ENCODE measurements around the gene CCDC28A.
A peak's percentile ranks its signal among the peaks of the same experiment; 100 is the strongest.

CCDC28A gene

DNA sequence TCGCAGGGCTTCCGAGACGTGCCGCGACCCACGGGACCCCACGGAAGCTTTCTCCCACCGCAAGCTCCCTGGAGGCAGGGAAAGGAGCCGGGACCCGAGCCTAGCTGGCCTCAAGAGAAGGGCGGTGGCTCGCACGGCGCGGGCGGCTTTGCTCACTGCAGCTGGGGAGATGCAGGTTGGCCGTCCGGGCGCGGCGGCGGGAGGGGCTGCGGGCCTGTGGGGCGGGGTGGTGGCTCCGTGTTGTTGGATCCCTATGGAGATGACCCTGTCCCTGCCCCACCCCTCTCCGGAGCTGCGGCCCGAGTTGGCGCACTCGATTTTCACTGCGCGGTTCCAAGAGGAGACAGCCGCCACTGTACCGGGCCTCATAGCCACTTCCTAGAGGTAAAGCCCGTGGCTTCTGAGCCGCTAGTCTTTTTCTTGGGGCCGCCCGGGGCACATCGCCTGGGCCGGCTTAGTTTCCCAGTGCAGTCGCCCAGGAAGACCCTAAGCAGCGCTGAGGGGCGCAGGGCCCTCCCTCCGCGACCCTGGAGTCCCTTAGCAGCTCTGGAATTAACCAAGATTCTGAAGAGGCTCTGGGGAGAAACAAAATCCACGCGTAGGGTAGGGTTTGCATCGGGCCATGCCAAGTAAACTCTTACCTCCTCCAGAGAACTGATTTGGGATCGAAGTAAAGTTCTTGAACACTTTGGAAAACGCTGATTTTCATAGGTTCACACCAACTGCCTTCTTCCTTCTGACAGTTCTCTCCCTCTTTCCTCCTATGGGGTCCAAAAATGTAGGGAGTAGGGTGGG is 22.4 kb downstream of the CCDC28A start, which contains the start of gene ECT2L:
Gene ECT2L, plus strand, starts transcription at position 279 of the 795 bp plus-strand sequence. CDS start 17,188 bp downstream, outside the sequence.
- no peak for DNase-seq (ENCODE audit: low read depth in 2 of 2)

GRCh38 chr6:138796771-138797170 is 23.2 kb downstream of the CCDC28A start:
- no peak for DNase-seq (ENCODE audit: low read depth in 2 of 2)

GRCh38 chr6:138797806-138798446 is 24.4 kb downstream of the CCDC28A start:
- DNase-seq (ENCODE audit: low read depth in 2 of 2) = no peak

GRCh38 chr6:138800377-138801150 is 27.0 kb downstream of the CCDC28A start:
- DNase-seq (ENCODE audit: low read depth in 2 of 2) = no peak

- DNase-seq (ENCODE audit: low read depth in 2 of 2) = no peak
Measured at GRCh38 chr6:138803331-138803730, 29.8 kb downstream of the CCDC28A start.

DNA sequence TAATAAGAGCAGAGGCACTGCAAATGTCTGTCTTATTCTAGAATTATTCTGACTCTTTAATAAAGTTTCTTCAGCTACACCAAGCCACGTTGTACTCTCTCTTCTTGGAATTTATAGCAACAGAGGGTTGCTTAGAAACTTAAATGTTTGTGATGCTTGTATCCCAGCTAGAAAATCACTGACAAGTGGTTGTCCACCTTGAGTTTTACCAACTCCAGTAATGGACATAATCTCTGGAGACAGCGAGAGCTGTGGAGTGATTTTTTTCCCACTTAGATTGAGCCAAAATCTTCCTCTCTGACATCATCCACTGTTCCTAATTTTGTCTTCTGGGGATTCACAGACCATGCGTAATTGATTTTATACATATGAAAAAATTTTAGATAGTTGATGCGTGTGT is 30.3 kb downstream of the CCDC28A start:
- peak in 1 of 2 experiments; percentile 27 for DNase-seq (ENCODE audit: low read depth in 2 of 2)

GRCh38 chr6:138805016-138805765 is 31.6 kb downstream of the CCDC28A start:
- DNase-seq (ENCODE audit: low read depth in 2 of 2) = peak; percentile 67

GRCh38 chr6:138806889-138807288 is 33.3 kb downstream of the CCDC28A start:
- DNase-seq (ENCODE audit: low read depth in 2 of 2) = no peak

GRCh38 chr6:138809677-138810076 is 36.1 kb downstream of the CCDC28A start:
- DNase-seq (ENCODE audit: low read depth in 2 of 2) = no peak

GRCh38 chr6:138811866-138812265 is 38.3 kb downstream of the CCDC28A start:
- no peak for DNase-seq (ENCODE audit: low read depth in 2 of 2)

GRCh38 chr6:138814179-138814834 is 40.7 kb downstream of the CCDC28A start:
- DNase-seq (ENCODE audit: low read depth in 2 of 2) = no peak

- no peak for DNase-seq (ENCODE audit: low read depth in 2 of 2)
Measured at GRCh38 chr6:138815221-138815620, 41.7 kb downstream of the CCDC28A start.

DNA sequence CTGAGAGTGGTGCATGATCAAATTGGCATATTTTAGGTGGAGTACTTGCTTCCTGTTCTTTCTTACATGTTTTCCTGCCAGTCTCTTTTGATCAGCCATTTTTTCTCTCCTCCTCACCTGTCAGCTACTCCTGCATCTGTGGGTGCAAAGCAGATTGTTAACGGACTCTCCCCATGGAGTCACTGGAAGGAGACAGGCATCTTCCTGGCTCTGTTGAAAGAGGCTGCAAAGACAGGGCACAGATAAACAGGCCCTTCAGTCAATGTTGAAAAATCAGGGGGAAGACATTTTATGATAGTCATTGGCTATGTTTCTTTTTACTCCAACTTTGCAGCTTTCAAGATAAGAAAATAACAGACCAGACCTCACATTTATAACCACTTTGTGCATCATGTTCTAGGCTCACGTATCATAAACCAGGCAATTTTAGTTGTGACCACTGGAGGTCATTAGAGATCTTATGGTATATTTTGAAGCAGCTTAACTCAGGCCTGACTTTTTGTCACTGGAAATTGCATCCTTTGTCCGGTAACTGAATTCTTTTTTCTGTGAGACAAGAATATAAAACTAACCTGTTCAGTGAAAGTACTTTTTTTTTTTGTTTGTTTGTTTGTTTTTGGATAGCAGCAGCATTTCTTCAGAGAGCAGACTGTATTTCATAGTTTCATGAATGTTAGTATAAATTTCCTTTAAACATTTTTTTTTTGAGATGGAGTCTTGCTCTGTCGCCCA is 42.4 kb downstream of the CCDC28A start:
- DNase-seq (ENCODE audit: low read depth in 2 of 2) = peak; percentile 35 to 47

- DNase-seq (ENCODE audit: low read depth in 2 of 2) = peak in 1 of 2 experiments; percentile 12
Measured at GRCh38 chr6:138817799-138818198, 44.2 kb downstream of the CCDC28A start.

DNA sequence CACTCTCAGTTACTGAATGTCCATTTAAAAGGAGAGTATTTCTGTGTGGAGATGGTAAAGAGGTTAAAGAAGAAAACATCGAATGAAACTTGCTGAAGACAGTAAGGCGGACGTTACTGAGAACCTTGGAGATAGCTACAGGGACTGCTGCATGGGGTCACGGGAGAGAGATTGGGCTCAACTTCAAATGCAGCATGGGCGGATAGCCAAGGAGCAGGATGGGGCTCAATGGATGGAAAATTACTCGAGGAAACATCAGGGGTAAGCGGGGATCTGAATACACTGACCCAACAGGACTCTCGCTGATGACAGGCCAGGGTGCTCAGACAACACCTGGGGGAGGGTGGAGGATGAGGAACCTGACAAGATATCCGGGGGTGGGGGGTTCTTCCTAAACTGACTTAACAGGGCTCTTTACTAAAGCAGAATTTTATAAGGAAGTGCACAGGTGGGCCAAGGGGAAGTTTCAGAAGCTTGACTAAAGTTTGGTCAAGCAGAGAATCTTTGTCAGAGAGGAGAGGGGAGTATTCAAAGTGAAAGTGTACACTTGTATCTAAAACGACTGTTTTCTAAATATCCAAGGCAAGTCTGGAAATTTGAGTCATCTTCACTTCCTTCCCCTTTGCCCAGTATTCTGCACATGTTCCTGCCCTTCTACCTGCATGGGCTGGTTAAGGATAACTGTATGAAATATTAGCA is 45.1 kb downstream of the CCDC28A start:
- no peak for DNase-seq (ENCODE audit: low read depth in 2 of 2)

GRCh38 chr6:138821519-138821918 is 48.0 kb downstream of the CCDC28A start:
- DNase-seq (ENCODE audit: low read depth in 2 of 2) = no peak

- no peak for DNase-seq (ENCODE audit: low read depth in 2 of 2)
Measured at GRCh38 chr6:138824482-138825144, 51.0 kb downstream of the CCDC28A start.

GRCh38 chr6:138830248-138830647 is 56.7 kb downstream of the CCDC28A start:
- DNase-seq (ENCODE audit: low read depth in 2 of 2) = no peak

DNA sequence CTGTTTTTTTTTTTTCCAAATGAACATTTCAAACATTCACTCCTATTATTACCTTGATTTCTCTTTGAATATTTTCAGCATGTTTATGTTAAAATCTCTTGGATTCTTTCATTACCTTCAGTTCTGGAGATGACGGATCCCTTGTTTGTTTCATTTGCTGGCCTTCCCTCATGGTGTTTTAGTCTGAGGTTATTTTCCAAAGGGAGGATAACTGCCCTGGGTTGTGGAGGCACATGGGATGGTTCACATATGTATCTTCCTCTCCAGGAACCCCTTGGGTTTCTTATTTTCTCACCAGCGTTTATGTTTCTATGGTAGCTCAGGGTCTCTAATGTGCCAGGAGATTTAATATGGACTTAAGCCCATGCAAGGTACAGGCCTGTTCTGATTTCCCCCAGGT is 58.6 kb downstream of the CCDC28A start:
- no peak for DNase-seq (ENCODE audit: low read depth in 2 of 2)

Measured in fibroblast of skin of left biceps (primary cell).